PFSK-1 (cell line): ENCODE data around the gene FAM13A.

Source experiments
- FOXP2 ChIP-seq: optimal IDR thresholded peaks from 2 replicates; pipeline ENCODE3; 2011; ENCODE audit warnings: borderline replicate concordance, control low read depth, inconsistent platforms; ENCODE audit not compliant: insufficient read depth; ENCODE audit errors: extremely low read length, extremely low read depth
- POLR2AphosphoS5 ChIP-seq: IDR thresholded peaks from 2 replicates; pipeline ENCODE4 v1.6.1; 2012; ENCODE audit warnings: low read depth, mild to moderate bottlenecking, control low read depth, low read length, moderate library complexity
- REST ChIP-seq, 2 experiments: IDR thresholded peaks; 2 replicates each; pipeline versions ENCODE4 v1.6.1 to v1.8.0; 2011 to 2012; ENCODE audit warnings: low read depth in 2 of 2, low read length in 2 of 2, control low read depth in 1 of 2, inconsistent platforms in 1 of 2, mild to moderate bottlenecking in 1 of 2, moderate library complexity in 1 of 2; ENCODE audit not compliant: insufficient read depth in 1 of 2
- SIN3A ChIP-seq: IDR thresholded peaks from 2 replicates; pipeline ENCODE4 v1.6.1; 2012; ENCODE audit warnings: mild to moderate bottlenecking, low read length, moderate library complexity, borderline replicate concordance; ENCODE audit not compliant: insufficient read depth
- TAF1 ChIP-seq: IDR thresholded peaks from 2 replicates; pipeline ENCODE4 v1.6.1; 2012; ENCODE audit warnings: low read length, control low read depth, borderline replicate concordance; ENCODE audit not compliant: insufficient read depth

FAM13A gene

GRCh38 chr4:88702782-88703181, 354.2 kb downstream of the FAM13A start:
- TF ChIP-seq SIN3A (no peak), POLR2AphosphoS5 (no peak), FOXP2 (no peak), TAF1 (no peak), REST (IDR thresholded peaks at IDR 0.05; ENCODE audit: insufficient read depth in 1 of 2, low read depth in 2 of 2, low read length in 2 of 2) (no peak)

- no peak for TF ChIP-seq REST (IDR thresholded peaks at IDR 0.05; ENCODE audit: insufficient read depth in 1 of 2, low read depth in 2 of 2, low read length in 2 of 2)
- TF ChIP-seq POLR2AphosphoS5: no peak
- TF ChIP-seq FOXP2: no peak
- no peak for TF ChIP-seq SIN3A
- TF ChIP-seq TAF1: no peak
Measured at GRCh38 chr4:88698519-88698918, 358.5 kb downstream of the FAM13A start.

GRCh38 chr4:88697588-88698329, 359.2 kb downstream of the FAM13A start, which contains the start of gene NAP1L5:
Gene NAP1L5, minus strand, starts transcription at chr4:88697829. Its CDS starts 75 bp downstream, at chr4:88697754.
- TF ChIP-seq POLR2AphosphoS5 (0 out of 2 replicates have a peak, but pooled peaks have one; percentile 21), TAF1 (no peak)

GRCh38 chr4:88697141-88697540, 359.8 kb downstream of the FAM13A start:
- no peak for TF ChIP-seq SIN3A
- TF ChIP-seq TAF1: no peak
- no peak for TF ChIP-seq POLR2AphosphoS5
- no peak for TF ChIP-seq REST (IDR thresholded peaks at IDR 0.05; ENCODE audit: insufficient read depth in 1 of 2, low read depth in 2 of 2, low read length in 2 of 2)
- TF ChIP-seq FOXP2: no peak

- TF ChIP-seq REST (IDR thresholded peaks at IDR 0.05; ENCODE audit: insufficient read depth in 1 of 2, low read depth in 2 of 2, low read length in 2 of 2) (no peak), POLR2AphosphoS5 (no peak), TAF1 (no peak), FOXP2 (no peak), SIN3A (no peak)
Measured at GRCh38 chr4:88696630-88697029, 360.4 kb downstream of the FAM13A start.
